GM21825 (cell line): ENCODE data around the gene TAS1R1.
"Not testable (repeated sequence)": the region's sequence is repeated elsewhere in the genome, so short reads cannot be mapped to it uniquely, and the experiment has no call there.

Experiments
- ATAC-seq: cut with Tn5 transposase; IDR thresholded peaks from one replicate; pipeline ENCODE4 v1.9.1; 2021; ENCODE audit warnings: mild to moderate bottlenecking, moderate library complexity; ENCODE audit not compliant: unreplicated experiment

Gene TAS1R1

GRCh38 chr1:6588128-6588892, 33.2 kb downstream of the TAS1R1 start:
- no peak for ATAC-seq

GRCh38 chr1:6588893-6589520, 33.9 kb downstream of the TAS1R1 start:
- no peak for ATAC-seq

GRCh38 chr1:6590046-6590445, 34.9 kb downstream of the TAS1R1 start:
- no peak for ATAC-seq

- ATAC-seq: no peak
Measured at GRCh38 chr1:6591222-6591621, 36.1 kb downstream of the TAS1R1 start.

GRCh38 chr1:6591644-6592043, 36.5 kb downstream of the TAS1R1 start:
- ATAC-seq: no peak

- no peak for ATAC-seq
Measured at GRCh38 chr1:6592441-6592840, 37.3 kb downstream of the TAS1R1 start.

- ATAC-seq: no peak
Measured at GRCh38 chr1:6592865-6593593, 37.9 kb downstream of the TAS1R1 start.

- no peak for ATAC-seq
Measured at GRCh38 chr1:6593810-6594209, 38.7 kb downstream of the TAS1R1 start.

- no peak for ATAC-seq
Measured at GRCh38 chr1:6594977-6595740, 40.1 kb downstream of the TAS1R1 start.

GRCh38 chr1:6596351-6596750, 41.2 kb downstream of the TAS1R1 start:
- no peak for ATAC-seq

GRCh38 chr1:6596886-6597776, 42.0 kb downstream of the TAS1R1 start:
- ATAC-seq: no peak

GRCh38 chr1:6597777-6598131, 42.6 kb downstream of the TAS1R1 start:
- ATAC-seq: no peak

GRCh38 chr1:6599141-6599975, 44.3 kb downstream of the TAS1R1 start:
- ATAC-seq: no peak

- not testable (repeated sequence) for ATAC-seq
Measured at GRCh38 chr1:6599991-6600390, 44.9 kb downstream of the TAS1R1 start.

GRCh38 chr1:6600410-6601048, 45.4 kb downstream of the TAS1R1 start:
- peak; percentile 5 for ATAC-seq

GRCh38 chr1:6601049-6601922, 46.2 kb downstream of the TAS1R1 start:
- ATAC-seq: peak; percentile 38

GRCh38 chr1:6601923-6602668, 47.0 kb downstream of the TAS1R1 start:
- ATAC-seq: peak; percentile 5
